Measurements from ENCODE around the gene IPPK.
A peak's percentile ranks its signal among the peaks of the same experiment; 100 is the strongest.
"Not testable (repeated sequence)": the region's sequence is repeated elsewhere in the genome, so short reads cannot be mapped to it uniquely, and the experiment has no call there.

IPPK gene

DNA sequence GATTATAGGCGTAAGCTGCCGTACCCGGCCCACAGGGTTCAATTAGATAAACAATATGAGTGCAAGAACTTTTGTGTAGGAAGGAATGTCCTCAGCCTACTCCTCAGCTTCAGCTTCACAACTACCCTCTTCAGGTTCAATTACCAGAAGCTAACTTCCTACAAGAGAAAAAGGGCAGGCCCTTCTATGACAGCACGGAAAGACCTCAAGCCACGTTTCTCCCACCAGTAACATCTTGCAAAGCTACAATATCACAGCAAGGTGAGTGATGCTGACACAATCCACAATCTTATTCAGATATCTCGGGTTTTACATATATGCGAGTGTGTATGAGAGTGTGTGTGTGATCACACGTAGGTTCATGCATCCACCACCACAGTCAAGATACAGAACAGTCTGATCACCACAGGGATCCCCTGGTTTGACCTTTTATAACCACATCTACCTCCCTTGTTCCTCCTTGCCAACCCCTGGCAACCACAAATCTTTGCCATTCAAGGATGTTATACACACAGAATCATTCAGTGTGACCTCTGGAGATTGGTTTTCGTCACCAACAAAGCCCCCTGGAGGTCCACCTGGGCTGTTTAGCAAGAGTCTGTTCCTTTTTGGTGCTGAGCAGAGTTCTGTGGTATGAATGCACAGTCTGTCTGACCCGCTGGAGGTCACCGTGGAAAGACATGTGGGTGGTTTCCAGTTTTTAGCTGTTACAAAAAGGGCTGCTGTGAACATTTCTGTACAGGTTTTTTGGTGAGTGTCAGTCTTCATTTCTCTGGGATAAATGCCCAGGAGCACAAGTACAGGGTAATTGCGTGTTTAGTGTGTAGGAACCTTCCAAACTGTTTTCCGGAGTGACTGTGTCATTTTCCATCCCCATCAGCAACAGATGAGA is 38.2 kb downstream of the IPPK start:
- H3K36me3 ChIP-seq (ENCODE audit: insufficient read depth, low read length) = peaks cover 46% of the 10 kb centered on the region
- no peak for TF ChIP-seq EZH2 (IDR thresholded peaks at IDR 0.05; ENCODE audit: borderline replicate concordance, low read depth, low read length, severe bottlenecking)
- no peaks in the 10 kb centered on the region for H4K20me1 ChIP-seq (ENCODE audit: insufficient read depth, low read length)
- H3K27ac ChIP-seq (ENCODE audit: low read length) = no peak overlapping the region
- no peaks in the 10 kb centered on the region for H3K27me3 ChIP-seq (ENCODE audit: insufficient read depth, low read length, poor library complexity)
- H3K4me2 ChIP-seq (ENCODE audit: insufficient read depth, low read length) = no peak overlapping the region
- H3K9ac ChIP-seq (ENCODE audit: low read depth, low read length) = no peak overlapping the region
- H3K9me3 ChIP-seq (ENCODE audit: insufficient read depth, low read length, severe bottlenecking) = no peaks in the 10 kb centered on the region
- H3K4me3 ChIP-seq (ENCODE audit: low read depth in 1 of 2, low read length in 2 of 2) = no peak overlapping the region
- no peaks in the 10 kb centered on the region for H3K79me2 ChIP-seq (ENCODE audit: insufficient read depth, low read length)
- H2AFZ ChIP-seq (ENCODE audit: low read depth, low read length) = no peak overlapping the region
- ATAC-seq (ENCODE audit: insufficient read depth, low read depth) (0 out of 3 replicates have a peak, but pooled peaks have one; percentile 22), DNase-seq (no peak)
- no peaks in the 10 kb centered on the region for H3K4me1 ChIP-seq (ENCODE audit: insufficient read depth, low read length)

- H3K36me3 ChIP-seq (ENCODE audit: insufficient read depth, low read length) = peaks cover 29% of the 10 kb centered on the region
- no peak for ATAC-seq (ENCODE audit: insufficient read depth, low read depth)
Measured at GRCh38 chr9:92627651-92628050, 42.3 kb downstream of the IPPK start.

GRCh38 chr9:92626484-92626883 is 43.4 kb downstream of the IPPK start:
- Histone ChIP-seq H2AFZ (ENCODE audit: low read depth, low read length) (no peak overlapping the region), H3K9ac (ENCODE audit: low read depth, low read length) (no peak overlapping the region), H3K36me3 (ENCODE audit: insufficient read depth, low read length) (peaks cover 20% of the 10 kb centered on the region), H4K20me1 (ENCODE audit: insufficient read depth, low read length) (no peaks in the 10 kb centered on the region), H3K27ac (ENCODE audit: low read length) (no peak overlapping the region), H3K79me2 (ENCODE audit: insufficient read depth, low read length) (no peaks in the 10 kb centered on the region), H3K4me1 (ENCODE audit: insufficient read depth, low read length) (no peaks in the 10 kb centered on the region), H3K4me2 (ENCODE audit: insufficient read depth, low read length) (no peak overlapping the region), H3K4me3 (ENCODE audit: low read depth in 1 of 2, low read length in 2 of 2) (no peak overlapping the region), H3K9me3 (ENCODE audit: insufficient read depth, low read length, severe bottlenecking) (no peaks in the 10 kb centered on the region), H3K27me3 (ENCODE audit: insufficient read depth, low read length, poor library complexity) (no peaks in the 10 kb centered on the region)
- no peak for TF ChIP-seq EZH2 (IDR thresholded peaks at IDR 0.05; ENCODE audit: borderline replicate concordance, low read depth, low read length, severe bottlenecking)
- TF ChIP-seq CTCF (IDR thresholded peaks at IDR 0.05; ENCODE audit: borderline replicate concordance, extremely low read depth, low read length, poor library complexity, severe bottlenecking) = no peak
- DNase-seq = no peak
- ATAC-seq (ENCODE audit: insufficient read depth, low read depth) = no peak

More at GRCh38 chr9:92627651-92628050, 42.3 kb downstream of the IPPK start:
- H3K9ac ChIP-seq (ENCODE audit: low read depth, low read length) = no peak overlapping the region
- H3K4me1 ChIP-seq (ENCODE audit: insufficient read depth, low read length) = no peaks in the 10 kb centered on the region
- no peaks in the 10 kb centered on the region for H3K79me2 ChIP-seq (ENCODE audit: insufficient read depth, low read length)
- H3K27ac ChIP-seq (ENCODE audit: low read length) = no peak overlapping the region
- TF ChIP-seq CTCF (IDR thresholded peaks at IDR 0.05; ENCODE audit: borderline replicate concordance, extremely low read depth, low read length, poor library complexity, severe bottlenecking) = no peak
- no peak for TF ChIP-seq EZH2 (IDR thresholded peaks at IDR 0.05; ENCODE audit: borderline replicate concordance, low read depth, low read length, severe bottlenecking)
- H3K27me3 ChIP-seq (ENCODE audit: insufficient read depth, low read length, poor library complexity) = no peaks in the 10 kb centered on the region
- H3K4me2 ChIP-seq (ENCODE audit: insufficient read depth, low read length) = no peak overlapping the region
- DNase-seq = no peak
- no peak overlapping the region for H3K4me3 ChIP-seq (ENCODE audit: low read depth in 1 of 2, low read length in 2 of 2)
- no peaks in the 10 kb centered on the region for H3K9me3 ChIP-seq (ENCODE audit: insufficient read depth, low read length, severe bottlenecking)
- H4K20me1 ChIP-seq (ENCODE audit: insufficient read depth, low read length) = no peaks in the 10 kb centered on the region
- H2AFZ ChIP-seq (ENCODE audit: low read depth, low read length) = no peak overlapping the region

DNA sequence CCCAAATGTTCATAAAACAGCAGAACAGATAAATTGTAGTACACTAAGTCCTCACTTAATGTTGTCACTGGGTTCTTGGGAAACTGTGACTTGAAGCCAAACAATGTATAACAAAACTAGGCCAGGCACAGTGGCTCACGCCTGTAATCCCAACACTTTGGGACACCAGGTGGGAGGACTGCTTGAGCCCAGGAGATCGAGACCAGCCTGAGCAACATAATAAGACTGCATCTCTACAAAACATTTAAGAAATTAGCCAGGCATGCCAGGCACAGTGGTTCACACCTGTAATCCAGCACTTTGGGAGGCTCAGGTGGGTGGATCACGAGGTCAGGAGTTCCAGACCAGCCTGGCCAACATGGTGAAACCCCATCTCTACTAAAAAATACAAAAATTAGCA is 46.0 kb downstream of the IPPK start:
- peaks cover 36% of the 10 kb centered on the region for H3K36me3 ChIP-seq (ENCODE audit: insufficient read depth, low read length)
- H3K4me1 ChIP-seq (ENCODE audit: insufficient read depth, low read length); H2AFZ ChIP-seq (ENCODE audit: low read depth, low read length); H4K20me1 ChIP-seq (ENCODE audit: insufficient read depth, low read length); H3K79me2 ChIP-seq (ENCODE audit: insufficient read depth, low read length); DNase-seq; ATAC-seq (ENCODE audit: insufficient read depth, low read depth); H3K27me3 ChIP-seq (ENCODE audit: insufficient read depth, low read length, poor library complexity); H3K27ac ChIP-seq (ENCODE audit: low read length); H3K9ac ChIP-seq (ENCODE audit: low read depth, low read length); H3K4me2 ChIP-seq (ENCODE audit: insufficient read depth, low read length); H3K9me3 ChIP-seq (ENCODE audit: insufficient read depth, low read length, severe bottlenecking); H3K4me3 ChIP-seq (ENCODE audit: low read depth in 1 of 2, low read length in 2 of 2): not testable (repeated sequence)
